GM23338 (cell line): ENCODE measurements around the gene ANKRD44. TPM values are rescaled to one million over a fixed set of nuclear protein-coding genes. Genes with fewer than 3 reads are reported as not detected.

Source experiments
- ATAC-seq: fragments of 200-7000 bp; cut with Tn5 transposase; 3 replicates; pipeline ENCODE4 v1.9.1; 2020
- DNase-seq: peaks from one replicate; pipeline ENCODE4 v3.0.0-alpha.2; 2015; ENCODE audit warnings: low spot score
- H2AFZ ChIP-seq: fragments of 200-600 bp; sonication (generic); 2 replicates; pipeline ENCODE4 v1.8.0; 2016; ENCODE audit warnings: antibody characterized with exemption, mild to moderate bottlenecking, moderate library complexity
- H3F3A ChIP-seq: fragments of 200-600 bp; sonication (generic); replicated peaks from 2 replicates; pipeline ENCODE4 v1.8.0; 2017; ENCODE audit warnings: antibody characterized with exemption, mixed run types, low read depth
- H3K27ac ChIP-seq: fragments of 200-600 bp; sonication (generic); 2 replicates; pipeline ENCODE4 v1.6.1; 2016; ENCODE audit warnings: low read depth
- H3K27me3 ChIP-seq: fragments of 200-600 bp; sonication (generic); 2 replicates; pipeline ENCODE4 v1.8.0; 2016; ENCODE audit warnings: mild to moderate bottlenecking, mixed run types, moderate library complexity; ENCODE audit not compliant: insufficient read depth
- H3K36me3 ChIP-seq: fragments of 200-600 bp; sonication (generic); 2 replicates; pipeline ENCODE4 v1.8.0; 2016; ENCODE audit warnings: mild to moderate bottlenecking; ENCODE audit not compliant: insufficient read depth
- H3K4me1 ChIP-seq: fragments of 200-600 bp; sonication (generic); 2 replicates; pipeline ENCODE4 v1.8.0; 2016; ENCODE audit warnings: mild to moderate bottlenecking, moderate library complexity; ENCODE audit not compliant: insufficient read depth
- H3K4me2 ChIP-seq: fragments of 200-600 bp; sonication (generic); 2 replicates; pipeline ENCODE4 v1.7.1; 2017; ENCODE audit warnings: mixed run types
- H3K4me3 ChIP-seq: fragments of 200-600 bp; sonication (generic); 2 replicates; pipeline ENCODE4 v1.6.1; 2016; ENCODE audit warnings: mixed run types
- H3K79me2 ChIP-seq: fragments of 200-600 bp; sonication (generic); replicated peaks from 2 replicates; pipeline ENCODE4 v1.8.0; 2017; ENCODE audit warnings: mild to moderate bottlenecking; ENCODE audit not compliant: insufficient read depth
- H3K9me2 ChIP-seq: fragments of 200-600 bp; sonication (generic); 2 replicates; pipeline ENCODE4 v1.8.0; 2017; ENCODE audit not compliant: insufficient read depth
- H4K20me1 ChIP-seq: fragments of 200-600 bp; sonication (generic); replicated peaks from 2 replicates; pipeline ENCODE4 v1.8.0; 2017; ENCODE audit warnings: mild to moderate bottlenecking; ENCODE audit not compliant: insufficient read depth
- H3K27ac Mint-ChIP-seq: 2 replicates; pipeline ENCODE4 v1.8.0; 2020; ENCODE audit warnings: inconsistent platforms, mild to moderate bottlenecking, moderate library complexity, mixed read lengths
- H3K27me3 Mint-ChIP-seq: 3 replicates; pipeline ENCODE4 v1.8.0; 2022; ENCODE audit warnings: low read depth, mild to moderate bottlenecking, moderate library complexity, mixed read lengths, inconsistent platforms; ENCODE audit not compliant: insufficient read depth, poor library complexity
- H3K36me3 Mint-ChIP-seq: 3 replicates; pipeline ENCODE4 v1.8.0; 2021; ENCODE audit warnings: low read depth, mild to moderate bottlenecking, inconsistent platforms, moderate library complexity, mixed read lengths
- H3K4me1 Mint-ChIP-seq: 3 replicates; pipeline ENCODE4 v1.8.0; 2020; ENCODE audit warnings: mild to moderate bottlenecking, inconsistent platforms, mixed read lengths
- H3K4me3 Mint-ChIP-seq: 3 replicates; pipeline ENCODE4 v1.8.0; 2021; ENCODE audit warnings: moderate library complexity, mild to moderate bottlenecking, inconsistent platforms, mixed read lengths
- H3K9me3 Mint-ChIP-seq: 3 replicates; pipeline ENCODE4 v1.8.0; 2020; ENCODE audit warnings: moderate library complexity, mild to moderate bottlenecking, inconsistent platforms, mixed read lengths
- CREB1 ChIP-seq: fragments of 250-450 bp; sonication (Bioruptor Pico); IDR thresholded peaks from 2 replicates; pipeline ENCODE4 v1.5.0; 2020; ENCODE audit warnings: low read depth, mild to moderate bottlenecking, moderate library complexity
- EZH2 ChIP-seq: fragments of 200-600 bp; sonication (generic); IDR thresholded peaks from one replicate; pipeline ENCODE4 v1.8.0; 2017; ENCODE audit warnings: antibody characterized with exemption, mild to moderate bottlenecking, low read depth; ENCODE audit not compliant: unreplicated experiment
- JUNB ChIP-seq: IDR thresholded peaks from one replicate; pipeline ENCODE4 v1.6.1; 2016; ENCODE audit warnings: antibody characterized with exemption; ENCODE audit not compliant: unreplicated experiment
- NANOG ChIP-seq: IDR thresholded peaks from 2 replicates; pipeline ENCODE4 v1.6.1; 2016; ENCODE audit warnings: antibody characterized with exemption, borderline replicate concordance
- POLR2AphosphoS5 ChIP-seq: IDR thresholded peaks from 2 replicates; pipeline ENCODE4 v1.6.1; 2016; ENCODE audit warnings: antibody characterized with exemption, low read depth
- STAT1 ChIP-seq: IDR thresholded peaks from one replicate; pipeline ENCODE4 v1.6.1; 2016; ENCODE audit warnings: antibody characterized with exemption; ENCODE audit not compliant: unreplicated experiment
- ZNF331 ChIP-seq: fragments of 250-450 bp; sonication (Bioruptor Pico); IDR thresholded peaks from 2 replicates; pipeline ENCODE4 v1.5.0; 2020; ENCODE audit warnings: low read depth, mild to moderate bottlenecking, moderate library complexity
- polyA plus RNA-seq: library from polyadenylated mRNA; unstranded; fragments of >200 nt; fragmentation: Nextera tagmentation; extraction: Ambion mirVana; gene quantifications from 2 replicates; pipeline ENCODE4 v1.2.1, GENCODE V29; 2016
- total RNA-seq: library from RNA; depleted of rRNA; stranded (reverse); fragments of >200 nt; shearing (Covaris generic); gene quantifications from 2 replicates; pipeline ENCODE4 v1.2.3, GENCODE V29; 2014
- TF ChIP-seq, protein P1 (sequence below): IDR thresholded peaks from 2 replicates; pipeline ENCODE4 v1.6.1; 2016; ENCODE audit warnings: antibody characterized with exemption
- TF ChIP-seq, protein P2 (sequence below): fragments of 250-450 bp; sonication (Bioruptor Pico); IDR thresholded peaks from 2 replicates; pipeline ENCODE4 v1.5.0; 2020; ENCODE audit warnings: mild to moderate bottlenecking, moderate library complexity
- TF ChIP-seq, protein P3 (sequence below), 2 experiments: fragments of 200-600 bp in 1 of 2; sonication (generic) in 1 of 2; conservative IDR thresholded peaks; 2 replicates each; pipeline versions ENCODE4 v1.5.1 to v1.6.1; 2016 to 2017; ENCODE audit warnings: antibody characterized with exemption in 2 of 2, low read depth in 2 of 2, mild to moderate bottlenecking in 2 of 2, moderate library complexity in 1 of 2

ANKRD44 gene
- total and polyA plus RNA-seq, 2 experiments from 2014 or later, result 0.44 to 0.56 TPM

DNA sequence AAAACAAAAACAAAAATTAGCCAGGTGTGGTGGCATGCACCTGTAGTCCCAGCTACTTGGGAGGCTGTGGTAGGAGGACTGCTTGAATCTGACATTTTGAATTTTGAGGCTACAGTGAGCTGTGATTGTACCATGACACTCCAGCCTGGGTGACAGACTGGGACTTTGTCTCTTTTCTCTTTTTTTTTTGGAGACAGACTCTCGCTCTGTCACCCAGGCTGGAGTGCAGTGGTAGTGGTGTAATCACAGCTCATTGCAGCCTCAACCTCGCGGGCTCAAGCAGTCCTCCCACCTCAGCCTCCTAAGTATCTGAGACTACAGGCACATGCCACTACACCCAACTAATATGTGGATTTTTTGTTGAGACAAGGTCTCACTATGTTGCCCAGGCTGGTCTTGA lies 35.6 kb downstream of the ANKRD44 start:
- no peak for TF ChIP-seq POLR2AphosphoS5
- Mint-ChIP-seq H3K27me3 (peaks cover 3% of the 10 kb centered on the region), H3K9me3 (no peaks in the 10 kb centered on the region), H3K27ac (no peak overlapping the region), H3K4me1 (peaks cover 2% of the 10 kb centered on the region; the same call in 1 of the 3 replicates), H3K36me3 (no peaks in the 10 kb centered on the region), H3K4me3 (no peak overlapping the region)
- Histone ChIP-seq H3F3A (no peaks in the 10 kb centered on the region), H3K27ac (no peak overlapping the region), H3K4me2 (no peak overlapping the region), H3K27me3 (no peaks in the 10 kb centered on the region), H3K9me2 (no peaks in the 10 kb centered on the region), H3K79me2 (no peaks in the 10 kb centered on the region), H3K4me3 (no peak overlapping the region), H4K20me1 (no peaks in the 10 kb centered on the region), H3K36me3 (no peaks in the 10 kb centered on the region), H3K4me1 (no peaks in the 10 kb centered on the region), H2AFZ (no peak overlapping the region)
- ATAC-seq, result no peak
- no peak for DNase-seq

DNA sequence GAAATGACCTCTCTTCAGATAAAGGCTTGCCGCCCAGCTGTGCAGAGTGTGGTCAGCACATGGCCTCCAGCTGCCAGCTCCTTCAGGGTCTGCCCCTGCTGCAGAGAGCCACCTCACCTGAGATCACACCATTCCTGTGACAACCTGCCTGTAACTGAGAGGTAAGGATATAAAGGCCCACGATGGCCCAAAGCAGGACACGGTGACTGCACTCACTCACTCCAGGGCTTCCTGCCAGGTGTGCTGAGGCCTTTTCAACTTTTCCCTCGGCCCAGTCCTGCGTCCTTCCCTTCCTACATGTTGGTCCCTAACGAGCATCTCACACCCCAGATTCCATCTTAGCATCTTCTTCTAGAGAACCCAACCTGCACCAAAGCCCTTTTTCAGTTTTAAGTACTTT lies 36.2 kb downstream of the ANKRD44 start:
- Mint-ChIP-seq H3K27ac (no peak overlapping the region), H3K27me3 (peaks cover 3% of the 10 kb centered on the region), H3K4me1 (peaks cover under 1% of the 10 kb centered on the region; the same call in 1 of the 3 replicates), H3K9me3 (no peaks in the 10 kb centered on the region), H3K36me3 (no peaks in the 10 kb centered on the region), H3K4me3 (no peak overlapping the region)
- no peak for DNase-seq
- no peak overlapping the region for H3K27ac ChIP-seq
- H4K20me1 ChIP-seq, result no peaks in the 10 kb centered on the region
- H3K4me1 ChIP-seq, result no peaks in the 10 kb centered on the region
- H3K4me3 ChIP-seq, result no peak overlapping the region
- no peaks in the 10 kb centered on the region for H3K36me3 ChIP-seq
- no peaks in the 10 kb centered on the region for H3K27me3 ChIP-seq
- H2AFZ ChIP-seq, result no peak overlapping the region
- no peak for ATAC-seq
- H3K79me2 ChIP-seq, result no peaks in the 10 kb centered on the region
- no peaks in the 10 kb centered on the region for H3K9me2 ChIP-seq
- no peak overlapping the region for H3K4me2 ChIP-seq
- H3F3A ChIP-seq, result no peaks in the 10 kb centered on the region
- TF ChIP-seq NANOG (no peak), STAT1 (no peak), JUNB (no peak), ZNF331 (CRISPR knock-in tag) (no peak), CREB1 (CRISPR knock-in tag) (no peak), EZH2 (no peak)
- TF ChIP-seq, protein P1, sequence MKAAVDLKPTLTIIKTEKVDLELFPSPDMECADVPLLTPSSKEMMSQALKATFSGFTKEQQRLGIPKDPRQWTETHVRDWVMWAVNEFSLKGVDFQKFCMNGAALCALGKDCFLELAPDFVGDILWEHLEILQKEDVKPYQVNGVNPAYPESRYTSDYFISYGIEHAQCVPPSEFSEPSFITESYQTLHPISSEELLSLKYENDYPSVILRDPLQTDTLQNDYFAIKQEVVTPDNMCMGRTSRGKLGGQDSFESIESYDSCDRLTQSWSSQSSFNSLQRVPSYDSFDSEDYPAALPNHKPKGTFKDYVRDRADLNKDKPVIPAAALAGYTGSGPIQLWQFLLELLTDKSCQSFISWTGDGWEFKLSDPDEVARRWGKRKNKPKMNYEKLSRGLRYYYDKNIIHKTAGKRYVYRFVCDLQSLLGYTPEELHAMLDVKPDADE, result no peak
- TF ChIP-seq, protein P2, sequence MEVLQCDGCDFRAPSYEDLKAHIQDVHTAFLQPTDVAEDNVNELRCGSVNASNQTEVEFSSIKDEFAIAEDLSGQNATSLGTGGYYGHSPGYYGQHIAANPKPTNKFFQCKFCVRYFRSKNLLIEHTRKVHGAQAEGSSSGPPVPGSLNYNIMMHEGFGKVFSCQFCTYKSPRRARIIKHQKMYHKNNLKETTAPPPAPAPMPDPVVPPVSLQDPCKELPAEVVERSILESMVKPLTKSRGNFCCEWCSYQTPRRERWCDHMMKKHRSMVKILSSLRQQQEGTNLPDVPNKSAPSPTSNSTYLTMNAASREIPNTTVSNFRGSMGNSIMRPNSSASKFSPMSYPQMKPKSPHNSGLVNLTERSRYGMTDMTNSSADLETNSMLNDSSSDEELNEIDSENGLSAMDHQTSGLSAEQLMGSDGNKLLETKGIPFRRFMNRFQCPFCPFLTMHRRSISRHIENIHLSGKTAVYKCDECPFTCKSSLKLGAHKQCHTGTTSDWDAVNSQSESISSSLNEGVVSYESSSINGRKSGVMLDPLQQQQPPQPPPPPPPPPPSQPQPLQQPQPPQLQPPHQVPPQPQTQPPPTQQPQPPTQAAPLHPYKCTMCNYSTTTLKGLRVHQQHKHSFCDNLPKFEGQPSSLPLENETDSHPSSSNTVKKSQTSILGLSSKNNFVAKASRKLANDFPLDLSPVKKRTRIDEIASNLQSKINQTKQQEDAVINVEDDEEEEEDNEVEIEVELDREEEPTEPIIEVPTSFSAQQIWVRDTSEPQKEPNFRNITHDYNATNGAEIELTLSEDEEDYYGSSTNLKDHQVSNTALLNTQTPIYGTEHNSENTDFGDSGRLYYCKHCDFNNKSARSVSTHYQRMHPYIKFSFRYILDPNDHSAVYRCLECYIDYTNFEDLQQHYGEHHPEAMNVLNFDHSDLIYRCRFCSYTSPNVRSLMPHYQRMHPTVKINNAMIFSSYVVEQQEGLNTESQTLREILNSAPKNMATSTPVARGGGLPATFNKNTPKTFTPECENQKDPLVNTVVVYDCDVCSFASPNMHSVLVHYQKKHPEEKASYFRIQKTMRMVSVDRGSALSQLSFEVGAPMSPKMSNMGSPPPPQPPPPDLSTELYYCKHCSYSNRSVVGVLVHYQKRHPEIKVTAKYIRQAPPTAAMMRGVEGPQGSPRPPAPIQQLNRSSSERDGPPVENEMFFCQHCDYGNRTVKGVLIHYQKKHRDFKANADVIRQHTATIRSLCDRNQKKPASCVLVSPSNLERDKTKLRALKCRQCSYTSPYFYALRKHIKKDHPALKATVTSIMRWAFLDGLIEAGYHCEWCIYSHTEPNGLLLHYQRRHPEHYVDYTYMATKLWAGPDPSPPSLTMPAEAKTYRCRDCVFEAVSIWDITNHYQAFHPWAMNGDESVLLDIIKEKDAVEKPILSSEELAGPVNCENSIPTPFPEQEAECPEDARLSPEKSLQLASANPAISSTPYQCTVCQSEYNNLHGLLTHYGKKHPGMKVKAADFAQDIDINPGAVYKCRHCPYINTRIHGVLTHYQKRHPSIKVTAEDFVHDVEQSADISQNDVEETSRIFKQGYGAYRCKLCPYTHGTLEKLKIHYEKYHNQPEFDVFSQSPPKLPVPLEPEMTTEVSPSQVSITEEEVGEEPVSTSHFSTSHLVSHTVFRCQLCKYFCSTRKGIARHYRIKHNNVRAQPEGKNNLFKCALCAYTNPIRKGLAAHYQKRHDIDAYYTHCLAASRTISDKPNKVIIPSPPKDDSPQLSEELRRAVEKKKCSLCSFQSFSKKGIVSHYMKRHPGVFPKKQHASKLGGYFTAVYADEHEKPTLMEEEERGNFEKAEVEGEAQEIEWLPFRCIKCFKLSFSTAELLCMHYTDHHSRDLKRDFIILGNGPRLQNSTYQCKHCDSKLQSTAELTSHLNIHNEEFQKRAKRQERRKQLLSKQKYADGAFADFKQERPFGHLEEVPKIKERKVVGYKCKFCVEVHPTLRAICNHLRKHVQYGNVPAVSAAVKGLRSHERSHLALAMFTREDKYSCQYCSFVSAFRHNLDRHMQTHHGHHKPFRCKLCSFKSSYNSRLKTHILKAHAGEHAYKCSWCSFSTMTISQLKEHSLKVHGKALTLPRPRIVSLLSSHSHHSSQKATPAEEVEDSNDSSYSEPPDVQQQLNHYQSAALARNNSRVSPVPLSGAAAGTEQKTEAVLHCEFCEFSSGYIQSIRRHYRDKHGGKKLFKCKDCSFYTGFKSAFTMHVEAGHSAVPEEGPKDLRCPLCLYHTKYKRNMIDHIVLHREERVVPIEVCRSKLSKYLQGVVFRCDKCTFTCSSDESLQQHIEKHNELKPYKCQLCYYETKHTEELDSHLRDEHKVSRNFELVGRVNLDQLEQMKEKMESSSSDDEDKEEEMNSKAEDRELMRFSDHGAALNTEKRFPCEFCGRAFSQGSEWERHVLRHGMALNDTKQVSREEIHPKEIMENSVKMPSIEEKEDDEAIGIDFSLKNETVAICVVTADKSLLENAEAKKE (CRISPR knock-in tag), result no peak
- TF ChIP-seq, protein P3, sequence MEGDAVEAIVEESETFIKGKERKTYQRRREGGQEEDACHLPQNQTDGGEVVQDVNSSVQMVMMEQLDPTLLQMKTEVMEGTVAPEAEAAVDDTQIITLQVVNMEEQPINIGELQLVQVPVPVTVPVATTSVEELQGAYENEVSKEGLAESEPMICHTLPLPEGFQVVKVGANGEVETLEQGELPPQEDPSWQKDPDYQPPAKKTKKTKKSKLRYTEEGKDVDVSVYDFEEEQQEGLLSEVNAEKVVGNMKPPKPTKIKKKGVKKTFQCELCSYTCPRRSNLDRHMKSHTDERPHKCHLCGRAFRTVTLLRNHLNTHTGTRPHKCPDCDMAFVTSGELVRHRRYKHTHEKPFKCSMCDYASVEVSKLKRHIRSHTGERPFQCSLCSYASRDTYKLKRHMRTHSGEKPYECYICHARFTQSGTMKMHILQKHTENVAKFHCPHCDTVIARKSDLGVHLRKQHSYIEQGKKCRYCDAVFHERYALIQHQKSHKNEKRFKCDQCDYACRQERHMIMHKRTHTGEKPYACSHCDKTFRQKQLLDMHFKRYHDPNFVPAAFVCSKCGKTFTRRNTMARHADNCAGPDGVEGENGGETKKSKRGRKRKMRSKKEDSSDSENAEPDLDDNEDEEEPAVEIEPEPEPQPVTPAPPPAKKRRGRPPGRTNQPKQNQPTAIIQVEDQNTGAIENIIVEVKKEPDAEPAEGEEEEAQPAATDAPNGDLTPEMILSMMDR (conservative IDR thresholded peaks at IDR 0.05; ENCODE audit: low read depth in 2 of 2), result no peak
